HG03439 (cell line): Measurements from ENCODE around the gene SH3BP2.
A peak's percentile ranks its signal among the peaks of the same experiment; 100 is the strongest.
"Not testable (repeated sequence)": the region's sequence is repeated elsewhere in the genome, so short reads cannot be mapped to it uniquely, and the experiment has no call there.

Source experiments
- ATAC-seq: cut with Tn5 transposase; IDR thresholded peaks from one replicate; pipeline ENCODE4 v1.9.1; 2021; ENCODE audit warnings: mild to moderate bottlenecking, moderate library complexity; ENCODE audit not compliant: unreplicated experiment

Gene SH3BP2

GRCh38 chr4:2762486-2763370, 30.2 kb upstream of the SH3BP2 start:
- ATAC-seq, result not testable (repeated sequence)

GRCh38 chr4:2763511-2763967, 29.3 kb upstream of the SH3BP2 start:
- ATAC-seq, result no peak

- ATAC-seq, result no peak
Measured at GRCh38 chr4:2765832-2766526, 26.9 kb upstream of the SH3BP2 start.

GRCh38 chr4:2767046-2767704, 25.7 kb upstream of the SH3BP2 start:
- ATAC-seq, result no peak

GRCh38 chr4:2767705-2768074, 25.2 kb upstream of the SH3BP2 start:
- ATAC-seq, result no peak

- ATAC-seq, result no peak
Measured at GRCh38 chr4:2768124-2768523, 24.8 kb upstream of the SH3BP2 start.

- no peak for ATAC-seq
Measured at GRCh38 chr4:2768921-2769336, 24.0 kb upstream of the SH3BP2 start.

GRCh38 chr4:2771264-2771663, 21.6 kb upstream of the SH3BP2 start:
- ATAC-seq, result no peak

- ATAC-seq, result not testable (repeated sequence)
Measured at GRCh38 chr4:2780643-2781042, 12.2 kb upstream of the SH3BP2 start.

- ATAC-seq, result no peak
Measured at GRCh38 chr4:2781911-2782310, 11.0 kb upstream of the SH3BP2 start.

GRCh38 chr4:2783790-2784189, 9.1 kb upstream of the SH3BP2 start:
- ATAC-seq, result no peak

- no peak for ATAC-seq
Measured at GRCh38 chr4:2785613-2786012, 7.3 kb upstream of the SH3BP2 start.

GRCh38 chr4:2786152-2786671, 6.7 kb upstream of the SH3BP2 start:
- ATAC-seq, result no peak

- ATAC-seq, result peak; percentile 8
Measured at GRCh38 chr4:2786794-2787229, 6.1 kb upstream of the SH3BP2 start.

- peak; percentile 57 for ATAC-seq
Measured at GRCh38 chr4:2787230-2788100, 5.4 kb upstream of the SH3BP2 start.

- ATAC-seq, result no peak
Measured at GRCh38 chr4:2788101-2788500, 4.8 kb upstream of the SH3BP2 start.

GRCh38 chr4:2788532-2789103, 4.3 kb upstream of the SH3BP2 start:
- no peak for ATAC-seq

- ATAC-seq, result no peak
Measured at GRCh38 chr4:2789351-2789750, 3.5 kb upstream of the SH3BP2 start.

- ATAC-seq, result no peak
Measured at GRCh38 chr4:2789793-2790582, 2.9 kb upstream of the SH3BP2 start.
